ENCODE results near the gene CUL2.

CUL2 gene

DNA sequence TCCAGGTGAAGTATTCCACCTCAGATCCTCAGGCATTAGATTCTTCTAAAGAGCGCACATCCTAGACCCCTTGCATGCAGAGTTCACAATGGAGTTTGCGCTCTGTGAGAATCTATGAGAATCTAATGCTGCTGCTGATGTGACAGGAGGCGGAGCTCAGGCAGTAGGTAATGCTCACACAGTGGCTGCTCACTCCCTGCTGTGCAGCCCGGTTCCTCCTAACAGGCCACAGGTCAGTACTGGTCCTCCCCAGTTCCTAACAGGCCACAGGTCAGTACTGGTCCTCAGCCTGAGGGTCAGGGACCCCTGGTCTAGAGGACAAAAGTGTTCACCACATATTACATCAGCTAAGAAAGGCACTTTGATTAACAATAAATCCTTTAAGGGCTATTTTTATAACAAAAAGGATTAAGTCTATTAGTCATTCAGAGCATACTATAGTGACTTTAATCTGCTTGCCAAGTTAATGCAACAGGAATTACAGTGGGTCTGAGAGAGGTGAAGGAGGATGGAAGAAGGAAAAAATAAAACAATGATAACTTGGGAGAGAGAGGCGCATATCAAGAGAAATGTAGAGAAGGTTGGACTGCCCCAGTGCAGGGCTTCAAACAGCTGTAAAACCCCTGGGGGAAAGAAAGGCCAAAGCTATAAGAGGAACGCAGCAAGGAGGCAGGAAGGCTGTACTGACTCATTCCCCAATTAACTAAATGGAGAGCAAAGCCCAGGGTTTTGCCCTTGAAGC is 49.2 kb downstream of the CUL2 start:
- no peak for DNase-seq (ENCODE audit: insufficient read length, low spot score)

DNA sequence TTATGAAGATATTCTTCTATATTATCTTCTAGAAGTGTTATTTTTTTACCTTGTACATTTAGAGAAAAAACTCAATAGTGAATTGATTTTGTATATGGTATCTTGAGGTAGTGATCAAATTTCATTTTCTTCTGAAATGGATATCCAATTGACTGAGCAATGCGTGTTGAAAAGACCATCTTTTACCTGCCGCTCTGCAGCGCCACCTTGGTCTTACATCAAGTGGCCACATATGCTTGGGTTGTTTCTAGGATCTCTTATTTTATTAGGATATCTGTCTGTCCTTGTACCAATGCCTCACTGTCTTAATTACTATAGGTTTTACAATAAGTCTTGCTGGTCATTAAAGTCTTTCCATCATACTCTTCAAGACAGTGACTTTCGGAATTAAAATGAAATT is 53.0 kb downstream of the CUL2 start:
- no peak for FAIRE-seq
- no peak for DNase-seq (ENCODE audit: insufficient read length, low spot score)
- TF ChIP-seq SPI1 (IDR thresholded peaks at IDR 0.05; ENCODE audit: low read depth, low read length) (no peak), TAF1 (IDR thresholded peaks at IDR 0.05; ENCODE audit: low read depth, low read length) (no peak), POLR2AphosphoS5 (IDR thresholded peaks at IDR 0.05; ENCODE audit: low read depth, low read length) (no peak), PAX5 (IDR thresholded peaks at IDR 0.05; ENCODE audit: insufficient read depth, low read length, severe bottlenecking) (no peak), POLR2A (IDR thresholded peaks at IDR 0.05; ENCODE audit: low read depth, low read length) (no peak), POU2F2 (IDR thresholded peaks at IDR 0.05; ENCODE audit: low read depth, low read length) (no peak)

More for the DNA sequence above, 49.2 kb downstream of the CUL2 start:
- no peak for TF ChIP-seq SPI1 (IDR thresholded peaks at IDR 0.05; ENCODE audit: low read depth, low read length)
- no peak for TF ChIP-seq POLR2A (IDR thresholded peaks at IDR 0.05; ENCODE audit: low read depth, low read length)
- TF ChIP-seq PAX5 (IDR thresholded peaks at IDR 0.05; ENCODE audit: insufficient read depth, low read length, severe bottlenecking), result no peak
- no peak for TF ChIP-seq POU2F2 (IDR thresholded peaks at IDR 0.05; ENCODE audit: low read depth, low read length)
- no peak for FAIRE-seq

- FAIRE-seq, result no peak
- no peak for DNase-seq (ENCODE audit: insufficient read length, low spot score)
- no peak for TF ChIP-seq POLR2AphosphoS5 (IDR thresholded peaks at IDR 0.05; ENCODE audit: low read depth, low read length)
- TF ChIP-seq TAF1 (IDR thresholded peaks at IDR 0.05; ENCODE audit: low read depth, low read length), result no peak
- TF ChIP-seq POLR2A (IDR thresholded peaks at IDR 0.05; ENCODE audit: low read depth, low read length), result no peak
- TF ChIP-seq PAX5 (IDR thresholded peaks at IDR 0.05; ENCODE audit: insufficient read depth, low read length, severe bottlenecking), result no peak
- TF ChIP-seq SPI1 (IDR thresholded peaks at IDR 0.05; ENCODE audit: low read depth, low read length), result no peak
- no peak for TF ChIP-seq POU2F2 (IDR thresholded peaks at IDR 0.05; ENCODE audit: low read depth, low read length)
Measured at GRCh38 chr10:35035606-35036005, 54.5 kb downstream of the CUL2 start.

GRCh38 chr10:35027567-35027966 is 62.6 kb downstream of the CUL2 start:
- DNase-seq (ENCODE audit: insufficient read length, low spot score), result no peak
- TF ChIP-seq POLR2A (IDR thresholded peaks at IDR 0.05; ENCODE audit: low read depth, low read length), result no peak
- TF ChIP-seq PAX5 (IDR thresholded peaks at IDR 0.05; ENCODE audit: insufficient read depth, low read length, severe bottlenecking), result no peak
- no peak for TF ChIP-seq TAF1 (IDR thresholded peaks at IDR 0.05; ENCODE audit: low read depth, low read length)
- no peak for TF ChIP-seq POU2F2 (IDR thresholded peaks at IDR 0.05; ENCODE audit: low read depth, low read length)
- TF ChIP-seq POLR2AphosphoS5 (IDR thresholded peaks at IDR 0.05; ENCODE audit: low read depth, low read length), result no peak
- TF ChIP-seq SPI1 (IDR thresholded peaks at IDR 0.05; ENCODE audit: low read depth, low read length), result no peak
- no peak for FAIRE-seq

- TF ChIP-seq POU2F2 (IDR thresholded peaks at IDR 0.05; ENCODE audit: low read depth, low read length), result no peak
- no peak for TF ChIP-seq POLR2A (IDR thresholded peaks at IDR 0.05; ENCODE audit: low read depth, low read length)
- no peak for TF ChIP-seq PAX5 (IDR thresholded peaks at IDR 0.05; ENCODE audit: insufficient read depth, low read length, severe bottlenecking)
- no peak for TF ChIP-seq POLR2AphosphoS5 (IDR thresholded peaks at IDR 0.05; ENCODE audit: low read depth, low read length)
- no peak for TF ChIP-seq TAF1 (IDR thresholded peaks at IDR 0.05; ENCODE audit: low read depth, low read length)
- TF ChIP-seq SPI1 (IDR thresholded peaks at IDR 0.05; ENCODE audit: low read depth, low read length), result no peak
- DNase-seq (ENCODE audit: insufficient read length, low spot score), result no peak
- FAIRE-seq, result no peak
Measured at GRCh38 chr10:35025916-35026315, 64.2 kb downstream of the CUL2 start.

- no peak for DNase-seq (ENCODE audit: insufficient read length, low spot score)
- TF ChIP-seq SPI1 (IDR thresholded peaks at IDR 0.05; ENCODE audit: low read depth, low read length) (no peak), POLR2A (IDR thresholded peaks at IDR 0.05; ENCODE audit: low read depth, low read length) (no peak), POLR2AphosphoS5 (IDR thresholded peaks at IDR 0.05; ENCODE audit: low read depth, low read length) (no peak), POU2F2 (IDR thresholded peaks at IDR 0.05; ENCODE audit: low read depth, low read length) (no peak), PAX5 (IDR thresholded peaks at IDR 0.05; ENCODE audit: insufficient read depth, low read length, severe bottlenecking) (no peak), TAF1 (IDR thresholded peaks at IDR 0.05; ENCODE audit: low read depth, low read length) (no peak)
- FAIRE-seq, result no peak
Measured at GRCh38 chr10:35020481-35020880, 69.7 kb downstream of the CUL2 start.

- no peak for FAIRE-seq
- TF ChIP-seq POLR2A (IDR thresholded peaks at IDR 0.05; ENCODE audit: low read depth, low read length) (no peak), SPI1 (IDR thresholded peaks at IDR 0.05; ENCODE audit: low read depth, low read length) (no peak), TAF1 (IDR thresholded peaks at IDR 0.05; ENCODE audit: low read depth, low read length) (no peak), POU2F2 (IDR thresholded peaks at IDR 0.05; ENCODE audit: low read depth, low read length) (no peak), PAX5 (IDR thresholded peaks at IDR 0.05; ENCODE audit: insufficient read depth, low read length, severe bottlenecking) (no peak), POLR2AphosphoS5 (IDR thresholded peaks at IDR 0.05; ENCODE audit: low read depth, low read length) (no peak)
Measured at GRCh38 chr10:35019041-35020024, 70.8 kb downstream of the CUL2 start.

DNA sequence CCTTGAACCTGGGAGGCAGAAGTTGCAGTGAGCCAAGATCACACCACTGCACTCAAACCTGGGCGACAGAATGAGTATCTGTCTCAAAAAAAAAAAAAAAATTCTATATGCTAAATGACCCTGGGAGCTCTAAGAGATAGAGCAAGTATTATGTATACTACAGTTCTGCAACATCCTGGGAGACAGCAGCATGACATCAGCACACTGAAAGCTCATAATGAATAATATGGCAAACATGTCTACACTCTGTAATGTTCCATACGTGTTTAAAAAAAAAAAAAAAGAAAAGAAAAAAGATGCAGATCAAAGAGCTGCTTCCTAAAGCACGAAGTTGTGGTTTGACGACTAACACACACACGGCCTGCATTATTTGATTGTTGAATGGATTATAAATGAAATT is 72.5 kb downstream of the CUL2 start:
- DNase-seq (ENCODE audit: insufficient read length, low spot score), result no peak
- no peak for FAIRE-seq
- TF ChIP-seq SPI1 (IDR thresholded peaks at IDR 0.05; ENCODE audit: low read depth, low read length) (no peak), TAF1 (IDR thresholded peaks at IDR 0.05; ENCODE audit: low read depth, low read length) (no peak), POLR2AphosphoS5 (IDR thresholded peaks at IDR 0.05; ENCODE audit: low read depth, low read length) (no peak), POLR2A (IDR thresholded peaks at IDR 0.05; ENCODE audit: low read depth, low read length) (no peak), PAX5 (IDR thresholded peaks at IDR 0.05; ENCODE audit: insufficient read depth, low read length, severe bottlenecking) (no peak), POU2F2 (IDR thresholded peaks at IDR 0.05; ENCODE audit: low read depth, low read length) (no peak)

More at GRCh38 chr10:35019041-35020024, 70.8 kb downstream of the CUL2 start:
- DNase-seq (ENCODE audit: insufficient read length, low spot score), result no peak

Measured in GM12891 (cell line).